ENCODE measurements around the gene CTDSPL.
"Not testable (repeated sequence)": the region's sequence is repeated elsewhere in the genome, so short reads cannot be mapped to it uniquely, and the experiment has no call there.

Gene CTDSPL

GRCh38 chr3:37987315-37987697 lies 125.6 kb downstream of the CTDSPL start:
- no peak overlapping the region for H3K23ac ChIP-seq (ENCODE audit: low read length)
- H3K79me1 ChIP-seq (ENCODE audit: low read length), result no peaks in the 10 kb centered on the region
- H3K18ac ChIP-seq (ENCODE audit: low read length), result no peak overlapping the region
- no peak overlapping the region for H3K27ac ChIP-seq (ENCODE audit: low read depth, low read length)
- no peak overlapping the region for H2BK120ac ChIP-seq (ENCODE audit: low read depth, low read length)
- no CpG with 5 or more reads among the region's 2 CpGs for WGBS (ENCODE audit: extremely low coverage, insufficient coverage, low lambda C conversion rate)
- H3K4ac ChIP-seq (ENCODE audit: low read depth, low read length), result no peak overlapping the region
- no peak overlapping the region for H3K9ac ChIP-seq (ENCODE audit: low read length)
- no peak overlapping the region for H3K4me2 ChIP-seq (ENCODE audit: low read length)
- H3K4me3 ChIP-seq (ENCODE audit: low read length), result no peak overlapping the region
- H3K4me1 ChIP-seq (ENCODE audit: control insufficient read depth, low read depth, low read length), result no peaks in the 10 kb centered on the region
- DNase-seq, result no peak
- no peak overlapping the region for H2BK15ac ChIP-seq (replicated peaks; ENCODE audit: low read depth)
- H3K36me3 ChIP-seq (ENCODE audit: control insufficient read depth, insufficient read depth, low read length), result no peaks in the 10 kb centered on the region
- H3K27me3 ChIP-seq (ENCODE audit: insufficient read depth, low read length, poor library complexity), result no peaks in the 10 kb centered on the region
- H4K5ac ChIP-seq (ENCODE audit: low read length), result no peak overlapping the region
- H2AK5ac ChIP-seq (ENCODE audit: low read length), result no peak overlapping the region
- no peak overlapping the region for H2BK5ac ChIP-seq (ENCODE audit: low read length)
- H3K79me2 ChIP-seq (ENCODE audit: control insufficient read depth, insufficient read depth, low read length), result no peaks in the 10 kb centered on the region
- no peak overlapping the region for H4K8ac ChIP-seq (ENCODE audit: low read depth, low read length)
- peak overlapping the region; percentile 7 for H3K56ac ChIP-seq (ENCODE audit: low read length)

- Histone ChIP-seq H3K36me3 (ENCODE audit: control insufficient read depth, insufficient read depth, low read length) (no peaks in the 10 kb centered on the region), H2BK5ac (ENCODE audit: low read length) (no peak overlapping the region), H3K23ac (ENCODE audit: low read length) (no peak overlapping the region), H3K4ac (ENCODE audit: low read depth, low read length) (no peak overlapping the region), H3K79me2 (ENCODE audit: control insufficient read depth, insufficient read depth, low read length) (no peaks in the 10 kb centered on the region), H3K27ac (ENCODE audit: low read depth, low read length) (no peak overlapping the region), H2AK5ac (ENCODE audit: low read length) (no peak overlapping the region), H3K4me2 (ENCODE audit: low read length) (no peak overlapping the region), H3K4me1 (ENCODE audit: control insufficient read depth, low read depth, low read length) (no peaks in the 10 kb centered on the region), H4K5ac (ENCODE audit: low read length) (no peak overlapping the region), H3K56ac (ENCODE audit: low read length) (no peak overlapping the region), H3K9ac (ENCODE audit: low read length) (no peak overlapping the region), H4K8ac (ENCODE audit: low read depth, low read length) (no peak overlapping the region), H3K27me3 (ENCODE audit: insufficient read depth, low read length, poor library complexity) (no peaks in the 10 kb centered on the region), H3K18ac (ENCODE audit: low read length) (no peak overlapping the region), H3K79me1 (ENCODE audit: low read length) (no peaks in the 10 kb centered on the region), H2BK15ac (replicated peaks; ENCODE audit: low read depth) (no peak overlapping the region), H3K4me3 (ENCODE audit: low read length) (no peak overlapping the region), H2BK120ac (ENCODE audit: low read depth, low read length) (no peak overlapping the region)
- no peak for DNase-seq
- WGBS (ENCODE audit: extremely low coverage, insufficient coverage, low lambda C conversion rate), result no CpG with 5 or more reads among the region's 7 CpGs
Observed at GRCh38 chr3:37987751-37988179, 126.1 kb downstream of the CTDSPL start.

DNA sequence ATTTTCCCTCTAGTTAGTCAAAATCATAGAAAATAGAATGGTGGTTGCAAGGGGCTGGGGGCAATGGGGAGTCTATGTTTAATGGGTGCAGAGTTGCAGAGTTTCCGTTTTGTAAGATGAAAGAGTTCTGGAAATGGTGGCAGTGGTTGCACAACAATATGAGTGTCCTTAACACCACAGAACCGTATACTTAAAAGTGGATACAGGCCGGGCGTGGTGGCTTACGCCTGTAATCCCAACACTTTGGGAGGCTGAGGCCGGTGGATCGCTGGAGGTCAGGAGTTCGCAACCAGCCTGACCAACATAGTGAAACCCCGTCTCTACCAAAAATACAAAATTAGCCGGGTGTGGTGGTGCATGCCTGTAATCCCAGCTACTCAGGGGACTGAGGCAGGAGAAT lies 126.7 kb downstream of the CTDSPL start:
- not testable (repeated sequence) for H4K5ac ChIP-seq (ENCODE audit: low read length); H3K4me1 ChIP-seq (ENCODE audit: control insufficient read depth, low read depth, low read length); H2BK15ac ChIP-seq (replicated peaks; ENCODE audit: low read depth); H3K56ac ChIP-seq (ENCODE audit: low read length); H2BK5ac ChIP-seq (ENCODE audit: low read length); H2AK5ac ChIP-seq (ENCODE audit: low read length); H3K18ac ChIP-seq (ENCODE audit: low read length); H3K4me3 ChIP-seq (ENCODE audit: low read length); H3K9ac ChIP-seq (ENCODE audit: low read length); DNase-seq; H3K4me2 ChIP-seq (ENCODE audit: low read length); H3K4ac ChIP-seq (ENCODE audit: low read depth, low read length); H3K79me2 ChIP-seq (ENCODE audit: control insufficient read depth, insufficient read depth, low read length); H3K23ac ChIP-seq (ENCODE audit: low read length); H3K79me1 ChIP-seq (ENCODE audit: low read length); H2BK120ac ChIP-seq (ENCODE audit: low read depth, low read length); H3K27ac ChIP-seq (ENCODE audit: low read depth, low read length); H4K8ac ChIP-seq (ENCODE audit: low read depth, low read length); H3K36me3 ChIP-seq (ENCODE audit: control insufficient read depth, insufficient read depth, low read length); H3K27me3 ChIP-seq (ENCODE audit: insufficient read depth, low read length, poor library complexity)
- WGBS (ENCODE audit: extremely low coverage, insufficient coverage, low lambda C conversion rate), result no CpG with 5 or more reads among the region's 10 CpGs

- Histone ChIP-seq H3K56ac (ENCODE audit: low read length) (no peak overlapping the region), H3K9ac (ENCODE audit: low read length) (no peak overlapping the region), H3K4me1 (ENCODE audit: control insufficient read depth, low read depth, low read length) (no peaks in the 10 kb centered on the region), H3K23ac (ENCODE audit: low read length) (no peak overlapping the region), H2BK15ac (replicated peaks; ENCODE audit: low read depth) (no peak overlapping the region), H3K27ac (ENCODE audit: low read depth, low read length) (no peak overlapping the region), H3K79me2 (ENCODE audit: control insufficient read depth, insufficient read depth, low read length) (no peaks in the 10 kb centered on the region), H3K4ac (ENCODE audit: low read depth, low read length) (no peak overlapping the region), H3K27me3 (ENCODE audit: insufficient read depth, low read length, poor library complexity) (no peaks in the 10 kb centered on the region), H3K4me3 (ENCODE audit: low read length) (no peak overlapping the region), H4K5ac (ENCODE audit: low read length) (no peak overlapping the region), H3K18ac (ENCODE audit: low read length) (no peak overlapping the region), H4K8ac (ENCODE audit: low read depth, low read length) (no peak overlapping the region), H3K79me1 (ENCODE audit: low read length) (no peaks in the 10 kb centered on the region), H3K4me2 (ENCODE audit: low read length) (no peak overlapping the region), H2BK120ac (ENCODE audit: low read depth, low read length) (no peak overlapping the region), H3K36me3 (ENCODE audit: control insufficient read depth, insufficient read depth, low read length) (no peaks in the 10 kb centered on the region), H2AK5ac (ENCODE audit: low read length) (no peak overlapping the region), H2BK5ac (ENCODE audit: low read length) (no peak overlapping the region)
- no CpG with 5 or more reads among the region's 15 CpGs for WGBS (ENCODE audit: extremely low coverage, insufficient coverage, low lambda C conversion rate)
- no peak for DNase-seq
Observed at GRCh38 chr3:37988931-37989525, 127.3 kb downstream of the CTDSPL start.

DNA sequence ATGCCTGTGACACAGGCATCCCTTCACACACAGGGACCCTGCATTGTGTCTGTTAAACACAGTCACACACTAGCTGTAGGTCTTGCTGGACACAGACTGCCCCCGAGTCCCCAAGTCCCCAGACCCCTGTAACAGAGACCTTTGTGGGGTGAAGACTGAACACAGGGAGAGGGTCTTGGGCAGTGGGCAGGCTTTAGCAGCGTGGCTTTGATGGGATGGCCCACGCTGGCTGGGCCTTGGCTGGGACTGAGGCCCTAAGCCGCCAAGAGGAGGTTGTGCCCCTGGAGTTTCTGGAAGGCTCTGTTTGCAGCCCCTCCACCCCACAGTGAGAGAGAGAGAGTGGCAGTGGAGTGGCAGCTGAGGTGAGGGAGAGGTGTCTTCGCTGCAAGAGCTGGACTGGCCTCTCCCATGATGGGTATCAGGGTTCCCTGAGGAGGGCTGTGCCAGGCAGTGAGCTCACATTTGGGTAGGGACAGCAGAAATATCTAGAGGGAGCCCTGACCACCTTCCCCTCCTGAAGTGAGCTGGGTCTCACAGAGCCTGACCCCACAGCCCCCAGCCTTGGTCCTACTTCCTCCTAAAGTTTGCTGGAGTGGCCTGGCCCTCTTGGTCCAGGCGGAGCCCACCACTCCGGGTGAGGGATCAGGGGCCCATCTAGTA lies 128.3 kb downstream of the CTDSPL start:
- Histone ChIP-seq H3K56ac (ENCODE audit: low read length) (no peak overlapping the region), H4K5ac (ENCODE audit: low read length) (no peak overlapping the region), H3K9ac (ENCODE audit: low read length) (no peak overlapping the region), H4K8ac (ENCODE audit: low read depth, low read length) (no peak overlapping the region), H3K23ac (ENCODE audit: low read length) (no peak overlapping the region), H2BK120ac (ENCODE audit: low read depth, low read length) (no peak overlapping the region), H3K79me1 (ENCODE audit: low read length) (no peaks in the 10 kb centered on the region), H2AK5ac (ENCODE audit: low read length) (no peak overlapping the region), H3K36me3 (ENCODE audit: control insufficient read depth, insufficient read depth, low read length) (no peaks in the 10 kb centered on the region), H2BK5ac (ENCODE audit: low read length) (no peak overlapping the region), H3K4ac (ENCODE audit: low read depth, low read length) (no peak overlapping the region), H3K18ac (ENCODE audit: low read length) (no peak overlapping the region), H3K4me2 (ENCODE audit: low read length) (no peak overlapping the region), H3K27me3 (ENCODE audit: insufficient read depth, low read length, poor library complexity) (no peaks in the 10 kb centered on the region), H3K27ac (ENCODE audit: low read depth, low read length) (no peak overlapping the region), H3K79me2 (ENCODE audit: control insufficient read depth, insufficient read depth, low read length) (no peaks in the 10 kb centered on the region), H3K4me3 (ENCODE audit: low read length) (no peak overlapping the region), H2BK15ac (replicated peaks; ENCODE audit: low read depth) (no peak overlapping the region), H3K4me1 (ENCODE audit: control insufficient read depth, low read depth, low read length) (no peaks in the 10 kb centered on the region)
- DNase-seq, result no peak
- WGBS (ENCODE audit: extremely low coverage, insufficient coverage, low lambda C conversion rate), result no CpG with 5 or more reads among the region's 7 CpGs

GRCh38 chr3:37990527-37990926 lies 128.8 kb downstream of the CTDSPL start, which contains the start of gene VILL:
TSS of gene VILL (plus strand) at chr3:37990786. CDS start at chr3:37993673, 2,887 bp downstream.
- no peak for DNase-seq

More at GRCh38 chr3:37990527-37990926, 128.8 kb downstream of the CTDSPL start, which contains the start of gene VILL:
- H2BK5ac ChIP-seq (ENCODE audit: low read length), result no peak within 1 kb of the TSS
- H3K27me3 ChIP-seq (ENCODE audit: insufficient read depth, low read length, poor library complexity), result no peaks in the 10 kb centered on the region
- H3K4ac ChIP-seq (ENCODE audit: low read depth, low read length), result peak within 1 kb of the TSS; percentile 5
- no peak within 1 kb of the TSS for H3K27ac ChIP-seq (ENCODE audit: low read depth, low read length)
- H2BK15ac ChIP-seq (replicated peaks; ENCODE audit: low read depth), result no peak within 1 kb of the TSS
- no peaks in the 10 kb centered on the region for H3K79me1 ChIP-seq (ENCODE audit: low read length)
- no peak within 1 kb of the TSS for H3K18ac ChIP-seq (ENCODE audit: low read length)
- no peak within 1 kb of the TSS for H2AK5ac ChIP-seq (ENCODE audit: low read length)
- peak within 1 kb of the TSS; percentile 71 for H3K56ac ChIP-seq (ENCODE audit: low read length)
- no peaks in the 10 kb centered on the region for H3K36me3 ChIP-seq (ENCODE audit: control insufficient read depth, insufficient read depth, low read length)
- H3K4me3 ChIP-seq (ENCODE audit: low read length), result no peak within 1 kb of the TSS
- no CpG with 5 or more reads among the region's 10 CpGs for WGBS (ENCODE audit: extremely low coverage, insufficient coverage, low lambda C conversion rate)
- H2BK120ac ChIP-seq (ENCODE audit: low read depth, low read length), result no peak within 1 kb of the TSS
- no peaks in the 10 kb centered on the region for H3K79me2 ChIP-seq (ENCODE audit: control insufficient read depth, insufficient read depth, low read length)
- no peak within 1 kb of the TSS for H4K8ac ChIP-seq (ENCODE audit: low read depth, low read length)
- no peak within 1 kb of the TSS for H4K5ac ChIP-seq (ENCODE audit: low read length)
- peak within 1 kb of the TSS; percentile 15 for H3K4me2 ChIP-seq (ENCODE audit: low read length)
- no peak within 1 kb of the TSS for H3K9ac ChIP-seq (ENCODE audit: low read length)
- H3K23ac ChIP-seq (ENCODE audit: low read length), result no peak within 1 kb of the TSS
- H3K4me1 ChIP-seq (ENCODE audit: control insufficient read depth, low read depth, low read length), result no peaks in the 10 kb centered on the region
